CD1c-positive myeloid dendritic cell (primary cell): ENCODE results near the gene FCGR2B.
"Not testable (repeated sequence)": the region's sequence is repeated elsewhere in the genome, so short reads cannot be mapped to it uniquely, and the experiment has no call there.

Experiments used
- DNase-seq: peaks from one replicate; pipeline ENCODE4 v3.0.0-alpha.2; 2016; ENCODE audit errors: extremely low spot score

The FCGR2B gene

DNA sequence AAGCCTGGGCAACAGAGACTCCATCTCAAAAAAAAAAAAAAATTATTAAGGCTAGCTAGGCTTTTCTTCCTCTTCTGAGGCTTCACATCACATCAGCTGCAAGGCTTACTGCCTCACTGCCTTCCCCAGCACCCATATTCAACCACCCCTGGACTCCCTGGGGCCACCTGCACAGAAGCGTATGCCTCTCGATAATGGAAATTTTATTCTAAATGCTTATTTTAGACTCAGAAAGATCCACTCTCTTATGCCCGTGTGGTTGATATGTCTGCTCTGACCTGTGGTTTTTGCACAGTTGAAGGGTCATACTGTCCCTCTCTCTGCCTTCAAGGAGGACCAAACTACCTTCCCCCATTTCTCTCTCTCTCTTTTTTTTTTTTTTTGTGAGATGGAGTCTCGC lies 42.6 kb downstream of the FCGR2B start:
- DNase-seq: no peak

DNA sequence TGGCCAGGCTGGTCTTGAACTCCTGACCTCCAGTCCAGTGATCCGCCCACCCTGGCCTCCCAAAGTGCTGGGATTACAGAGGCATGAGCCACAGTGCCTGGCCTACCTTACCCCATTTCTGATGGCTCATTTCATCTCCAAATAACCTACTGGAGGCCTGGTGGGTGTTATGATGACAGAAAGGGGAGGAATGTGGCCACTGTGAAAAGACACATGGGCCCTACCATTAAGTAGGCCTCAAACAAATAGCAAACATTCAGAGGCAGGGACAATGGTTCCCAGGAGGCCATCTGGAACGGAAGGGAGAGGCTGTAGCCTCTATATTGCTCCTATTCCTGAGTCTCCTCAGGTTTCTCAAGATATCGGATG lies 43.2 kb downstream of the FCGR2B start:
- no peak for DNase-seq

DNA sequence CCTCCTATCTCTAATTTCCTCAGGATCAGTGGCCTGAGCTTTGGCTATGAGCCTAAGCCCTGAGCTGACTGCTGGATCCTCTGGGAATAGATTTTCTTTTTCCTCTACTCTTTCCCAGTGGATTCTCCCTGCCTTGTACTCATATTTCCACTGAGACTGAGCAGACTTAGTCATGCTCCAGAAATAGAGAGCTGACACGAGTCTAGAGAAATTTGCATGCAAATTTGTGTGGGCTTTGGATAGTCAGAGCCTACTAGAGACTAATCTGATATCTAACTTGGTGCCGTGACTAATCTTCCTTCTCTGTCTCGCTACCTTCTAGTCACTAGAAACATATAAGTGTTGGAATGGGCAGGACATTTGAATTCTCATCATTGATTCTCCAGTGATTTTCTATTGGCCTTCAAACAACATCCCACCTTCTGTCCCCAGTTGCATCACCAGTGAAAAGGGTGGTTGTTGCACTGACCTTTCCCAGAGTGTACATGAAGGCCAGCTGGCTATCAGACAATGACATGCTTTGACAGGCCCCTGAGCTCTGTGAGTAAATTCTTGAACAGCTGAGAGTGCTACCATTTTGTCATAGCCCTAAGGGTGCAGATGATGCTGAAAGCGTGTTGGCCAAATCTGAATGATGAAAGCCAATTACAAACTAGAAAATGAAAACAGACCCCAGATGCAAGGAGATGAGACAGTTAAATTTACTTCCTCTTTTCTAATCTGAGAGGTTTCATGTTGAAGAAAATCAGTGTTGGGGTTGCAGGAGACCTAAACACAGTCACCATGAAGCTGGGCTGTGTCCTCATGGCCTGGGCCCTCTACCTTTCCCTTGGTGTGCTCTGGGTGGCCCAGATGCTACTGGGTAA lies 43.8 kb downstream of the FCGR2B start, which contains the start of gene FCRLA:
FCRLA (plus strand) TSS at position 748 of the 866 bp plus-strand sequence; CDS start at position 784, 36 bp downstream.
- DNase-seq: peak; percentile 71

DNA sequence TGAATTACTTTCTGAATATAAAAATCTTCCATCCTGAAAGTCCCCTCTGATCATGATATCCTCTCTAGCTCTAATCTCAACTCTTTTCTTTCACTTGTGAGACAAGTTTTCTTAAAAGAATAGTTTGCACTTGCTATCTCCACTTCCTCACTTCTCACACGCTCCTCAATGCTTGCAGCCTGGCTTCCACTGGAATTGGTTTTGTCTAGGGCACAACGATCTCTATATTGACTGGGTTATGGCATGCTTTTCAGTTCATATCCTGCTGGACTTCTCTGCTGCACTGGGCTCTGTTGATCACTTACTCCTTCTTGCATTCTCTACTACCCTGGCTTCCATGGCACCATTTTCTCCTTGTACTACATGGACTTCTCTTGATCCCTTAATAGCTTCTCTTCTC lies 44.6 kb downstream of the FCGR2B start:
- DNase-seq: no peak

DNA sequence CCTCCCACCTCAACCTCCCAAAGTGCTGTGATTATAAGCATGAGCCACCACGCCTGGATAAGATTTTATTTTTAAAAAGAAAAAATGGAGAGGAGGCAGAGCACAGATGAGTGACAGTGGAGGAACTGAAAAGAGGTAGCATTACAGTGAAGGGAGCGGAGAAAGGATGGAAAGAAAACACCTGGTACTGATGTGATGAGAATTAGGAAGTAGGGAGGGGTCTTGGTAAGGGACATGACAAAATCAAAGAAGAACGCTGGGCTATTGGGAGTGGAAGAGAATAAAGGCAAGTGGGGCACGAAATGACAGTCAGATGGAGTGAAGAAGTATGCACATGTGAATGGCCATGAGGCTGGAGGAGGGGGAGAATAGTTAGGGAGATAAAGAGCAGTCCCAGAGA lies 46.4 kb downstream of the FCGR2B start:
- no peak for DNase-seq

DNA sequence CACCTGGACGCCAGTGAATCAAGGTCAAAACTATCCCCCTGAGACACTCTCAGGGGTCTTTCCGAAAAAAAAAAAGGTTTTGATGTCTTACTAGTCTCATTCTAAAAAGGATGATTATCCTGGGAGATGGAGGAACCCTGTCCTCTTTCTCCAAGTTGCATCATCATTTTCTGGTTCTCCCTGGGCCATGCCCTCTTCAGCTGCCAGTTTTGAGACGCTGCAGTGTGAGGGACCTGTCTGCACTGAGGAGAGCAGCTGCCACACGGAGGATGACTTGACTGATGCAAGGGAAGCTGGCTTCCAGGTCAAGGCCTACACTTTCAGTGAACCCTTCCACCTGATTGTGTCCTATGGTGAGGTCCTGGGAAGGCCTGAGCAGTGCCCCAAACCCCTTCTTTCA lies 47.6 kb downstream of the FCGR2B start:
- no peak for DNase-seq

DNA sequence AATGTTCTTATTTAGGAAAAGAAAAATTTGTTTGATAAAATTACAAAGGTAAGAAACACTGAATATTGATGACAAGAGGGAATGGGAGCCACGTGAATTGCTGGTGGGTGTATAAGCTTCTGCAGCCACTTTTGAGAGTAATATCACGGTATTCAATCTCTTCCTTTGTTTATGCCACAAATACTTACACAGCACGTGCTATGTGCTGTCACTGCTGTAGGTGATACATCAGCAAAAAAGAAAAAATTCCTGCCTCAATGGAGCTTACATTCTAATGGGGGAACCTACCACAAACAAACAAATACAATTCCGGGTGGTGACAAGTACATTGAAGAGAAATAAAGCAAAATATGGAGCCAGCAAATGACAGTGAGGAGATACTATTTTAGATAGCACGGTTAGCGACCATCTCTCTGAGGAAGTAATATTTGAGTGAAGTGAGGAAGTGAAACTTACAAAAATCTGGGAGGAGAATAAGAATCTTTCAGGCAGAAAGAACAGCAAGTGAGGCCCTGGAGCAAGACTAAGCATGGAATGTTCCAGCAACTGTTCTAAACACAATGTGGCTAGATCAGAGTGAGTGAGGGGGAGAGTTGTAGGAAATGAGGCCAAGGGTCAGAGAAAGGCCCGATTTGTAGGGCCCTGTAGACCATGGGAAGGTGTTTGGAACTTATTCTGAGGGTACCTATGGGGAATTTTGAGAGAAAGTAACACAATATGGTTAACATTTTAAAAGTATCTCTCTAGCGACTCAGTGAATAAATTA lies 55.8 kb downstream of the FCGR2B start:
- peak; percentile 82 for DNase-seq

DNA sequence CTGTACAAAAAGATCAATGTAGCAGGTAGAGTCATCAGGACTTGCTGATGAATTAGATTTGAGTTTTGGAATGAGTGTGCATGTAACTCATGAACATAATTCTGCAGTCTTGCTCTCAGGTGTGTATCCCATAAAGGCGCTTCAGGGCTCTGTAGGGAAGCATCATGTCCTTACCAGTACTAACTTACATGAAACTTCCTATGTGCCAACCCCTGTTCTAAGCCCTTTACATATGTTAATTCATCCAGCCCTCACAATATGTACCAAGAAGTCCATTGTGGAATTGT lies 56.3 kb downstream of the FCGR2B start:
- DNase-seq: no peak

DNA sequence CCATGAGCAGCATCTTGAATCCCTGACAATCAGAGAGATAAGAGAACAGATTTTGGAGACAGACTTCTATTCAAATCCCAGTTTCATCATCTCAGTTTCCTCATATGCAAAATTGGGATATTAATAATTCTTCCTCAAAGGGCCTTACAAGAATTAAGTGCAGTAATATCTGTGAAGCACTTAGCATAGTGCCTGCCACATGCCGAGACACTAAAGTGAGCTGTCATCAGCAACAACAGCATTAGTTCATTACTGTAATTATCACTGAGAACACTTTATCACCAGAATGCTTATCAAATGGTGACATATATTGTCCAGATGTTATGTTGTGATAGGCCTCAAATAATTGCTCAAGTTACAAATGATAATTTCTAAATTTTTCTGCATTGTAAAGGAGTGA lies 57.5 kb downstream of the FCGR2B start:
- DNase-seq: peak; percentile 56

DNA sequence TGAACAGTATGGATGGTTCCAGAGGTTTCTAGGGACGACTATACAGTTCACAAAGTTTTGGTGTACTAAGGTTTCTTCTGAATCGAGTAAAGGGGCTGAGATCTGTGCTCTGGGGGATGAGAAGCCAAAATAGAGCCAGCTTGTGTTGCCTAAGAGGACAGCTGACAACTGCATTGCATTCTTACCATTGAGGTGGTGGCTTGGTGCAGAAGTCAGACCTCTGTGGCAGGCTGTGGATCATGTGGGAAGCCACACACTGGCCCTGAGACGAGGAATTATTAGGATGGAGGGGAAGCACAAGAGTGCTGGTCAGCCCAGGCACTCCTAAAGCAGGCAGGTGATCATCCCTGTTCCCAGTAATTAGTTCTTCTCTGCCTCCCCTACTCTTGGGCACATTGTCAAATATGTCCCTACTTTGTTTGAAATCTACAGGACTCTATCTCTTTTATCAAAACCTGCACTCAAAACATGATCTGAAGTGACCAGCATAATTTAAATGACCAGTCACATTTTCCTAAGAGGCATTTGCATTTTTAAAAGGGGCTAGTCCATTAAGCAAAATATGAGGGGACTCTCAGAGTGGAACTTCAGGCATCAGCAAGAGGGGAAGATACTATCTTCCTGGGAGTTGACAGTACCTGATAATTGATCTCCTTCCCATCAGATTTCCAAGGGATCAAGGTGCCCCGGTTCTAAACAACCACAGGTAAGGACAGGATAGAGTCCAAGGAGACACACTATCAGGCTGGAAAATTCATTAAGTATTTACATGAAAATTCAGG lies 58.2 kb downstream of the FCGR2B start, which contains the start of gene FCRLB:
FCRLB (plus strand) TSS at position 589 of the 782 bp plus-strand sequence. CDS start 1,129 bp downstream, outside the sequence.
- DNase-seq: peak; percentile 48

DNA sequence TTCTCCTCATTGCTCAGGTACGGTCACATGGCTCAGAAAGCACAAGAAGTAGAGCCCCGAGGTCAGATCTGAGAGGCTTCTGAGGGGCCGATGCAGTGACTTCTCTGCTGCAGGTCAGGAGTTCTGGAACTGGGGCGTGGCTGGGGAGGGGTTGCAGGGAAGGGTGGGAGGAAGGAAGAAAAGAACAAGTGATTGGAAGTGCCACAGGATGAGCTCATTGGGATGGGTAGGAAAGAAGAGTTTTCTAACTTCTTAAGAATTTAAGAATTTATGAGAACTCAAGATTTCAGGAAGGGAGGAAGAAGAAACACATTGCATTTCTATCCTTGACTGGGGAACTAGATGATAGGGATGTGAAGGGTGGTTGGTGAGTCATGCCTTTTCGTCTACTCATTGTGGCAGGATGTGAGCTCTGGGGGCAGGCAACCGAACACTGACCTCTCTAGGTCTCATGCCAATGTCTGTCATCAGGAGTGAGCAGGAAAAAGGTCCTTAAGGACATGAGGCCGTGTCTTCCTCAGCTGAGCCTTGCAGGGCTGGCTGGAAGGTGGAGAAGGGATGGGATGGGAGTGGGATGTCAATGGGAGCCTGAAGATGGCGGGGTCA lies 58.9 kb downstream of the FCGR2B start:
- DNase-seq: peak; percentile 91

DNA sequence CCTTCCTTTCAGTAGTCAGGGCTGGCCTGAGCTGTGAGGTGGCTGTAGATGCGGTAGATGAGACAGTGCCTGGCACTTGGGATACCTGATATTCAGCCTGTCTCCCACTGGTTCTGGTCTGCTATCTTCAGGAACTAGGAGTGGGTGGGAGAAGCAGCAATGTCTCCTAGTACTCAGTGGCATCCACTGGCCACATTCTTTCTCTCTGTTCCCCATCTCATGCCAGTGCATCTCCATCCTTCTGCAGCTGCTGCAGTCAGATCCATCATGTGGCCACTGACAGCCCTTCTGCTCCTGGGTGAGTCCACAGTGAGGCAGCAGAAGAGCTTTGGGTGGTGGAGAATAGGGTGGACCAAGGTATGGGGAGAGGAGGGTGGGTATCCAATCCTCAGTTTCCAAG lies 59.5 kb downstream of the FCGR2B start:
- peak; percentile 45 for DNase-seq

DNA sequence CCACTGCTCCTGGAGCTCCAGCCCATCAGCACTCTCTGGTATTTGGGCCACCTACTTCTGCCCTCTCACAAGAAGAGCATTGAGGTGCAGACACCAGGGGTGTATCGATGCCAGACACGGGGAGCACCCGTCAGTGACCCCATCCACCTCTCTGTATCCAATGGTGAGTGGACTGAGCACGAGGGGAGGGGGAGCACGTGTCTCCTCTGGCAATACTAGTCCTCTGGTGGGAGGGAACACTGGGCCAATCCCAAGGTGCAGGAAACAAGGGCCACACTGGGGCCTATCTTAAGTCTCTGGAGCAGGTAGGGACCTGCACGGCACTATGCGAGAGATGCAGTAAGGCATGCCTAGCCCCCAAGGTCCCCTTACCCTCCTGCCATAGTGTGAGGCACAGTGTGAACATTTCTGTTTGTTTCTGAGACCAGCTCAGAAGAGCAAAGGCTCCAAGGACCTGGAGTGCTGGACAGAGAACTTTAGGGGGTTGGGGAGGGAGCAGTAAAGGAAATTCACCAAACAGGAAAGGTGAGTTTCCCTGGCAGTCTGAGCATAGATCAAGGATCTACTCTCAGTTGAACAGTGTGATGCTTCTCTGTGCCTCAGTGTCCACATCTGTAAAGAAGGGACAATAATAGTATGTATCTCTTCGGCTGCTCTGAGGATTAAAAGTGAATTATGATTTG lies 60.7 kb downstream of the FCGR2B start:
- no peak for DNase-seq

DNA sequence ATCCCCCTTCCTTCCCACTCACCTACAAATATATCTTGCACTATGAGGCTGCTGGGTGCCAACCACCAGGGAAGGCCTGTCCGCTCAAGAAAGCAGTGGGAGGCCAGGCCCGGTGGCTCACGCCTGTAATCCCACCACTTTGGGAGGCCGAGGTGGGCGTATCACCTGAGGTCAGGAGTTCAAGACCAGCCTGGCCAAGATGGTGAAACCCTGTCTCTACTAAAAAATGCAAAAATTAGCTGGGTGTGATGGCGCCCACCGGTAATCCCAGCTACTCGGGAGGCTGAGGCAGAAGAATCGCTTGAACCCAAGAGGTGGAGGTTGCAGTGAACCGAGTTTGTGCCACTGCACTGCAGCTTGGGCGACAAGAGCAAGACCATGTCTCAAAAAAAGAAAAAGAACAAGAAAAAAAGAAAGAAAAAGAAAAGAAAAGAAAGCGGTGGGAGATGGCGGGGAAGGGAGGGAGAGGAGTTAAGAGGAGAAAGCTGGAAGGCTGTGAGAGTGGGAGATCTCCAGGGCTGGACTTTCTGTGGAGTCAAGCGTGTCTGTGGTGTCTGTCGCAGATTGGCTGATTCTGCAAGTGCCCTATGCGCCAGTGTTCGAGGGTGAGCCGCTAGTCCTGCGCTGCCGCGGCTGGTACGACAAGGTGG lies 62.4 kb downstream of the FCGR2B start:
- not testable (repeated sequence) for DNase-seq

DNA sequence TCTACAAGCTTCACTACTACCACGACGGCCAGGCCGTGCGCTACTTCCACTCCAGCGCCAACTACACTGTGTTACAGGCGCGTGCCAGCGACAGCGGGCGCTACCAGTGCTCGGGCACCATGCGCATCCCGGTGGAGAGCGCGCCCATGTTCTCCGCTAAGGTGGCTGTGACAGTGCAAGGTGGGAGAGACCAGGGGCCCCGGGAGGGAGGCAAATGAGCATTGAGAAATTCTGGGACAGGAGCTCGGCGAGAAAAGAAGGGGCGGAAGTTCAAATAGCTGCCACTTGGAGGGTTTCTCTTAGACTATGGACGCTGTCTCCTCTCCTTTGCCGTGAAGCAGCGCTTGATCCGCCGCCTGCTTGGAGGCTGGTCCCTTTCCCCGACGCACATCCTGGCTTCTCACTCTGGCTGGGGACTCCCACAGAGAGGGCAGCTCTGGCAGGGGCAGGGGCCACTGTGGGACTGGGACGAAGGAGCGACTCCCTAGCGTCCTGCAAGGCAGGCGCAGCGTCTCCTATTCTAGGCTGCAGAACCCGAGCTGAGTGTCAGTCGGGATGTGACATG lies 63.0 kb downstream of the FCGR2B start:
- peak; percentile 43 for DNase-seq

DNA sequence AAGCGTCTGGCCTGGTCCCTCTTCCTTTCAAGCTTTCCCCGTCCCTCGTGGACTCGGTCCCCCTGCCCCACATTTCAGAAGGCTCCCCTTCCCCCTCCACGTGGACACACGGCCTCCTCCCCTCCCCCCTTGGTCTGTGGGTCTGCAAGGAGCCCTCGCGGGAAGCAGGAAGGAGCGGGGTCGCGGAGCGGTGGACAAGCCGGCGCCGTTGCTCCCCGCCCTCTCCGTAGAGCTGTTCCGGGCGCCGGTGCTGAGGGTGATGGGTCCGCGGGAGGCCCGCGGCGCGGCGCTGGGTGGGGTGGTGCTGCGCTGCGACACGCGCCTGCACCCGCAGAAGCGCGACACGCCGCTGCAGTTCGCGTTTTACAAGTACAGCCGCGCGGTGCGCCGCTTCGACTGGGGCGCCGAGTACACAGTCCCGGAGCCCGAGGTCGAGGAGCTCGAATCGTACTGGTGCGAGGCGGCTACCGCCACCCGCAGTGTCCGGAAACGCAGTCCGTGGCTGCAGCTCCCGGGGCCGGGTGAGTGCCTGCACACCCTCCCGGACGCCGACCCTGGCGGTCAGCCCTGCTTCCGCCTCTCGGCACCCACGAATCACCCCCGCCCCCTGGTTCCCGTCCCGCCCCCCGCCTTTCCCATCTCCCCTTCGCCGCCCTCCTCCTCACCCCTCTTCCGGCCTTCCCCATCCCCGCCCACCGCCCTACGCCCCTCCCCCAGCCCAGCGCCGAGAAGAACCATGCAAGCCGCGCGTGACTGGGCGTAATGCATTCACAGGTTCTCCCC lies 63.7 kb downstream of the FCGR2B start:
- DNase-seq: peak; percentile 88

DNA sequence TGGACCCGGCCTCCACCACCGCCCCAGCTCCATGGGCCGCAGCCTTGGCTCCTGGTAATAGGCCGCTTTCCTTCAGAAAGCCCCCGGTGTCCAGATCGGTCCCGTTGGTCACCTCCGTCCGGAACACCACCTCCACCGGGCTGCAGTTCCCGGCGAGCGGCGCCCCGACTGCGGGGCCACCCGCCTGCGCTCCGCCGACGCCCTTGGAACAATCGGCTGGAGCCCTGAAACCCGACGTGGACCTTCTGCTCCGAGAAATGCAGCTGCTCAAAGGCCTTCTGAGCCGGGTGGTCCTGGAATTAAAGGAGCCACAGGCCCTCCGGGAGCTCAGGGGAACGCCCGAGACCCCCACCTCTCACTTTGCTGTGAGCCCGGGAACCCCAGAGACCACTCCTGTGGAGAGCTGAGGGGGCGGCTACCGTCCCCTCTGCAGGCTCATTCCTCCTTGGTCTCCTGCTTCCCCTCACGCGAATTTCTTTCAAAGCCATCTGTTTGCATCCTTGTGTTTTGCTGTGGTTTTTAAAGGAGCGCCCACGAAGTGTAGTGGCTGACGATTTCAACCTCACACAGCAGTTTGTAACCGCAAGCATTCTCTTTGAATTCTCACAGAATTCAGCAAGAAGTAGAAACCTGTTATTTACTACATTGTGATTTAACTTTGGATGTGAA lies 64.4 kb downstream of the FCGR2B start:
- DNase-seq: peak; percentile 87
